Activated CD4-positive, alpha-beta T cell treated with anti-CD3 and anti-CD28 coated beads for 24 hours (primary cell): ENCODE data around the gene CIDEA.
"Not testable (repeated sequence)": the region's sequence is repeated elsewhere in the genome, so short reads cannot be mapped to it uniquely, and the experiment has no call there.

Source experiments
- DNase-seq, 2 donors: peaks; one replicate each; pipeline ENCODE4 v3.0.0-alpha.2; 2020; ENCODE audit warnings: low read depth in 2 of 2

CIDEA gene

GRCh38 chr18:12238826-12239225 is 15.3 kb upstream of the CIDEA start:
- no peak for DNase-seq

GRCh38 chr18:12239431-12239830 is 14.7 kb upstream of the CIDEA start:
- no peak for DNase-seq

DNA sequence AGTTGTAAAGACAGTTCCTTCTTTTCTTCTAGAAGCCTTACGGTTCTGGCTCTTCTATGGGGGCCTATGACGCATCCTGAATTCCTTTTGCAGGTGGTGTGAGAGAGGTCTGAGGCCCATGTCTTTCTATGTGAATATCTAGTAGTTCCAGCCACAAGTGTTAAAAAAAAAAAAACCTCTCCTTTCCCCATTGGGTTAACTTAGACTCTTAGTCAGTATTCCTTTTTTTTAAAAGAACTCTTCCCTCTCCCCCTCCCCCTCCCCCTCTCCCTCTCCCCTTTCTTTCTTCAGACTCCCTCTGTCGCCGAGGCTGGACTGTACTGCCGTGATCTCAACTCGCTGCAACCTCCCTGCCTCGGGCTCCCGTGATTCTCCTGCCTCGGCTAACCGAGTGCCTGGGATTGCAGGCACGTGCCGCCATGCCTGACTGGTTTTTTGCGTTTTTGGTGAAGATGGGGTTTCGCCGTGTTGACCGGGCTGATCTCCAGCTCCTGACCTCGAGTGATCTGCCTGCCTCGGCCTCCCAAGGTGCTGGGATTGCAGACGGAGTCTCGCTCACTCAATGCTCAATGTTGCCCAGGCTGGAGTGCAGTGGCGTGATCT is 11.4 kb upstream of the CIDEA start:
- no peak for DNase-seq

DNA sequence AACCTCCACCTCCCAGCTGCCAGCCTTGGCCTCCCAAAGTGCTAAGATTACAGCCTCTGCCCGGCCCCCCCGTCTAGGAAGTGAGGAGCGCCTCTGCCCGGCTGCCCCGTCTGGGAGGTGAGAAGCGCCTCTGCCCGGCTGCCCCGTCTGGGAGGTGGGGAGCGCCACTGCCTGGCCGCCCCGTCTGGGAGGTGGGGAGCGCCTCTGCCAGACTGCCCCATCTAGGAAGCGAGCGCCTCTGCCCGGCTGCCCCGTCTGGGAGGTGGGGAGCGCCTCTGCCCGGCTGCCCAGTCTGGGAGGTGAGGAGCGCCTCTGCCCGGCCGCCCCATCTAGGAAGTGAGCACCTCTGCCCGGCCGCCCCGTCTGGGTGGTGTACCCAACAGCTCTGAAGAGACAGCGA is 10.9 kb upstream of the CIDEA start:
- not testable (repeated sequence) for DNase-seq

DNA sequence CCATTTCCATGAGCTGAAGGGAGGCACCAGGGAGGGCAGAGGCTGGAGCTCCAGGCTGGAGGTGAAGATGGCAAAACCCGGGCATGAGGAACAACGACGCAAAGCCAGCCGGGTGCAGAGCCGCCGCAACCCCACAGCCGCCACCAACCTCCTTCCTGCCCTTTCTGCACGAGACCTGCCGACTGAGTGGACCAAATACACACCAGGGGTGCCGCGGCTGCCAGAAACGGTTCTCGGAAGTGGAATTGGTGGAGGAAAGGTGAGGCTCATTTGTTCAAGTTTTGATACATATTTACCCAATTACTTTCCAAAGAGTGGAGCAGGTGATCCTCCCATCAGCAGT is 8.4 kb upstream of the CIDEA start:
- DNase-seq: no peak

DNA sequence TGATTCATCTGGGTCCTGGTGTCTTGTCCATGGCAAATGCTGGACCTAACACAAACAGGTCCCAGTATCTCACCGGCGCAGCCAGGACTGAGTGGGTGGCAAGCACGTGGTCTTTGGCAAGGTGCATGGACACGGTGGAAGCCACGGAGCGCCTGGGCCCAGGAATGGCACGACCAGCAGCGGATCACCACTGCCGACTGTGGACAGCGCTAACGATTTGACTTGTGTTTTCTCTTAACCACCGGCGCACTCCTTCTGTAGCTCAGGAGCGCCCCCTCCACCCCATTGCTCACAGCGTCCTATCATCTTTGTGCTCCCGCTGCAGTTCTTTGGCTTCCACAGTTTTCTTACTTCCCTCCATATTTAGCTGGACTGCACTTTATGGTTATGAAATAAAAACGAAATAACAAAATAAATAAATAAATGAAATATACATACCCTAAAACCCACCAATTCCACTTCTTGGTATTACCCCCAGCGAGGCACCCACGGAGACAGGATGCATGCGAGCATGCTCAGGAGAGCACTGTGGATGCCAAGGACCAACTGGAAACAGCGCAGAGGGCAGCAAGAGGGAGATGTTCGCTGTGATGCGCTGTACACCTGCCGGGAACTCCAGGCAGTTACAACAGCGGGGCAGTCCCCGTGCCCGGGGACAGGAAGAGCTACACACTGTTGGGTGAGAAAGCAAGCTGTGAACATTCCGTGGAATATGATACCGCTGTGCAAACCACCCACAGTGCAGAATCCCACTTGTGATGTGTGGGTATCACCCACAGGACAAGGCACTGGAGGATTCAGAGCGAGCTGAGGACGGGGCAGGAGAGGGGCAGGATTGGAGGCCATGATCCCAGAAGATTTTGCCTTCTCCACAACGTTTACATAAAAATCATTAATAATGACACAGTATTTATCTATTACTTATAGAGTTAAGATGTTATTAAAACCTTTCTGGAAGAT is 7.0 kb upstream of the CIDEA start:
- no peak for DNase-seq

GRCh38 chr18:12247946-12248345 is 6.2 kb upstream of the CIDEA start:
- no peak for DNase-seq

DNA sequence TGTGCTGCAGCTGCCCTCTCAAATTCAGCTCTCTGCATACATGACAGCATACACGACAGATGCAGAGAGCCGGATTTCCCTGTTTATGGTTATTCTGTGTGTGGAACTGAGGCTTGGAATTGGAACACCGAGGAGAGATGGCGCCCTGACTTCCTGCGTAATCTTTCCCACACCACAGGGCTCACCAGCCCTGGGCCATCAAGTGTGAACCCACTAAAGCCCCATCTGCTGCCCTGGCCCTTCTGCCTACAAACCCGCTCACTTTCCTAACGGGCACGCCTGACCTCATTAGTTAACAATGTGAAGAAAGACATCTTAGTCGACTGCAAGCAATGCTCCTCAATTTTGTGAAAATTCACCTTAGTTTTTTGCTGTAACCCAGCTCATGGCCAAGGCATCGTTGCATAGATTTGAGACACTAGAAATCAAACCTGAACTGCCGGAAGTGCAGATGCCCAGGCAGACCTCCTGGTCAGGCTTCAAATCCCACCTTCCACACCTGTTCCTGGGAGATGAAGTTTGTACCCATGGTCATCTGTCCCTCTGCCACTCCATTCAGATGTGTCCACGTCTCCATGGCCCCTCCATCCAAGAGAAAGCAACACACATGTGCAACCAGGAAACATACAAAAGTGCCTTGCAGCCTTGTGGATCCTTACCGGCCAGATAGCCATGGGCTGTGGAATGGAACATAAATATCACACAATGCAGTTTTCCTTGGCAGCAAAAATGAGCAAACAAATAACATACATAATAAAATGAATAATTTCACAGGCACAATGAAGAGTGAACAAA is 5.0 kb upstream of the CIDEA start:
- DNase-seq: no peak

- DNase-seq: no peak
These were observed 2.9 kb upstream of the CIDEA start for GRCh38 chr18:12251311-12251710.

- DNase-seq: no peak
These were observed 2.1 kb upstream of the CIDEA start for GRCh38 chr18:12252061-12252460.

DNA sequence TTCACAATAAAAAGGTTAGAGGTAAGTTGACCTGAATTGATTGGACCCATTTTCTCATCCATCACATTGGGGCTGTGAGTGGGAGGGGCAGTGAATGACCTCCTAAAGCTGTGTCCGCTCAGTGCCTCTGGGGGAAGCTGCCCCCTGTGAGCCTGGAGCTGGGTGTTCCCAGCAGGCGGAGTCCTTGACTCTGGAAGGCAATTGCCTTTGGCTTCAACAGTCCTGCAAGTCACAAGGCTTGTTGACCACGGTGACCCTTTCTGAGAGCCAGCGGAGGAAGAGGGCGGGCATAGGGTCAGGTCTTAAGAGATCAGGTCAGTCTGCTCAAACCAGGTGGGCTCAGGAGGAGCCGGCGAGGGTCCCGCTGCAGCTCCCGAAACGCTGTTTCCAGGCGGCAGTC is 1.1 kb upstream of the CIDEA start:
- no peak for DNase-seq

- DNase-seq: no peak
These were observed 462 bp upstream of the CIDEA start for GRCh38 chr18:12253663-12254135.

- DNase-seq: no peak
These were observed 805 bp downstream of the CIDEA start for GRCh38 chr18:12254820-12255511.

DNA sequence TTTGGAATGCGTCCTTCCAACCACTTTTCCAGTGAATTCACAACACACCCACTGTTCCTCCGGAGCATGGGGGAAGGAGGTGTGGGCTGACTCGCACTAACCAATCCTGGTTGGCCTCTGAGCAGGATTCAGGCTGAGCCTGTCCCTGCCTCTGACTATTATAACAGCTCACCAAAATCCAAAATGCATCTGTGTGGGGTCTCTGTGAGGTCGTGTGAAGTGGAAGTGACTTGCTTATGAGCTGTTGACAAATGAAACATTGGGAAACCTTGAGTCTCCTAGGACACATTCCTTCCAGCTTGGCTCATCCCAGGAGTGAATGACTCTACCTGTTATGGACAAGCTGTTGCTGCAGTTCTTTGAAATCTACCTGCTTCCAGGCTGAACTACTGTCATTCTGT is 1.5 kb downstream of the CIDEA start:
- no peak for DNase-seq

DNA sequence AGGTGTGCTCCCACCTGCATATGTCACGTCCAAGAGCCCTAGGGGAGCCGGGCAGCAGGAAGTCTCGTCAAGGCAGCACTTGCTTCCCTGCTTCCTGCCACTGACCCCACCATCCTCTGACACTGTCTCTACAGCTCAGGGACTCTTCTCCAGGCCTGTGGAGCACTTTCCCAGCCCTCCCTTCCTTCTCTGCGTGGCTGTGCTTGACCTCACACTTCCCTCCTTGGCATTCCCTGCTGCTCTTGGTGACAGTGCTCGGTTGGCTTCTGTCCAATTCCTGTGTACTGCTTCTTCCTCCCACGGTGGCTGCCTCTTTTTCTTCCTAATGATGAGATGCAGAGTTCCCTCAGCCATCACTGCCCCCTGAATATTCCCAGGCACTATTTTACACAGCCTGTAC is 2.8 kb downstream of the CIDEA start:
- no peak for DNase-seq

DNA sequence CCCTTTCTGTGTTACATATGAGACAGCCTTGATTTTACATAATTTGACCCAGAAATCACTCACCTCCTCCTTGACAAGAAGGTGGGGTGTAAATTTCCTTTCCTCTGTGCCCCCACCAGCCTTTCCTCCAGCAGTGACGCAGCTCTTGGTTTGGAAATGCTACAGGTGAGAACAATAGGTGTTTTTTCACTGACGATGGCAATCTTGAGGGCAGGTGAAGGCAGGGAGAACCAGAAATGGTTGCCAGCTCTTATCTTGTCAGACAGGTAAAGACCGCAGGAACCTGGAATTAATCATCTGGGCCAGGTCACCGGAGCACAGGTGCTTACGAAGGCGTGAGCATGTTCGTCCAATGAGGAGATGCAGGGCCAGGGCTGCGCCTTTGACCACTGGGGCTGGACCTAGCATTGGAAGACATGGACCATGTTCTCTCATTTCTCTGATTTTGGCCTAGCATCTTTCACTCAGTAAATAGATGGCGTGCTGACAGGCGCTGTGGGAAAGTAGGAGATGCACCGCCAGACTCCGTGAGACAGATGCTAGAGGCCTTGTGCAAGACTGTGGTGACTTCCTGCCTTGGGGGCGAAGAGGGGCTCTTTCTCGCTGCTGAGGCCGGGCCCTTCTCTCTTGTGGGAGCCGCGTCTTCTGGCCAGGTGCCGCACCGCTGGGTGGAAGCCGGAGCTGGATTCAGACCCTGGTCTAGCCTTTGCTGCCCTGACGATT is 4.0 kb downstream of the CIDEA start:
- no peak for DNase-seq

DNA sequence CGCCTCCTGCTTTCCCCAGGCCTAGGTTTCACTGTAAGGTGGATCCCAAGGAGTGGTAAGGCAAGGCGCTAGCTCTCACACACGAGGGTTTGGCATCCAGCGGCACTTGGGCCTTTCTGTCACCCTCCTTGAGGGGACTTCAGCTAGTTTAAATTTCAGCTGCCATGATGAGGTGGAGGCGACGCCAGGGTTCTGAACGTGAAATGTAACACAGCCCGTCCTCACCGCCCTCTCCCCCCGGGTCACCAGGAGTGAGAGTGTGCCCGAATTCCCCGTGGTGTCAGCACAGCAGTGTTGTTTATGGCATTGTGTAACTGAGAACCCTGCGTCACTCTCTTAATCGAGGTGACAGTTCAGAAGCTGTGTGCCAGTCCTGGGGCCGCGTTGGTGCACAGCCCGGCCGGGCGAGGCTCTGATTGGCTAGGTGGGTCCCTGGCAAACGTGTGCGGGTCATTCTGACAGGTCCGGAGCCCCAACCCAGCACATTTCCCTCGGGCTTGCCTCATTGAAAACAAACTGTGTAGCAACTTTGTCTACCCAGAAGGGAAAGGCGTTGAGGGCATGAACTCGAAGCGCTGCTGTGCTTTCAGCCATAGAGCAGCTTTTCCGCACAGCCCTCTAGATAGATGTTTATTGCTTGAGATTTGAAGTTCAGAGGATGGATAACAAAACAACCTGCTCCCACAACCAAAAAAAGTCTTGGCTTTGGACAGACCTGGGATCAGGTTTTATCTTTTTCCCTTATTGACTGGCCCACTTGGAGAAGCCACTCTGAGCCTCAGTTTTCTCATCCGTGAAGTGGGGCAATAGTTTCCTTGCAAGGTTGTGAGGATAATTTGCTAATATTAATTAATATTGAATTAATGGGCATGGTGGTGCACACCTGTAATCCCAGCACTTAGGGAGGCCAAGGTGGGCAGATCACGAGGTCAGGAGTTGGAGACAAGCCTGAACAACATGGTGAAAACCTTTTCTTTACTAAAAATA is 4.9 kb downstream of the CIDEA start:
- DNase-seq: no peak

DNA sequence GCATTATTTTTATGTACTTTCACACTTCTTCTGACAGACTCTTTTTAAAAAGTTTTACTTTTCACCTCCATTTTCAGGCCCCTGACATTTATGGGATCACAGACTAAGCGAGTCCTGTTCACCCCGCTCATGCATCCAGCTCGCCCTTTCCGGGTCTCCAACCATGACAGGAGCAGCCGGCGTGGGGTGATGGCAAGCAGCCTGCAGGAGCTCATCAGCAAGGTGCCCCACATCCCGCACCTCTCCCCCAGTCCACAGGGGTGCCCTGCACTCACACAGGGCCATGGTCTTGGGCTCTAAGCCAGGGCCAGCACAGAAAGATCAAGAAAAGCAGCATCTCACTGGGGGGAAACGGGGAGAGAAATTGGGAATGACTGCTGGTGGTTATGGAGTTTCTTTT is 8.6 kb downstream of the CIDEA start:
- DNase-seq: no peak

DNA sequence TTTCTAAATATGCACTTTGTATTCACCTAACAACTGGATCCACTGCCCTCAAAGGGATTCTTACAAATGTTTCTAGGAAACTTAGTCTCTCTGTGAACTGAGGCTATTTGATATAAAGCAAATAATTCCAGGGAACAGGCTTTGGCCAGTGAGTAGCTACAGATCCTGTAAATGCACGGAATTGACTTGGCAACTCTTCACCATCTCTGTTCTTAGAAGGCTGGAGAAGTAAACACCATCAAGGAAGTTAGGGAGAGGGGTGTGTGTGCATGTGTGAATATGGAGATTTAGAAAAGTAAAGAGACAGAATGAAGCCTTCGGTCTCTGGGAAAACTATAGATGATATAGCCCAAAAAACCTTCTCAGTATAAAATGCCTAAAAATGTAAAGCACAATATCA is 10.7 kb downstream of the CIDEA start:
- no peak for DNase-seq
